GM19324 (cell line): ENCODE measurements around the gene ST6GALNAC2.

Experiments
- ATAC-seq: cut with Tn5 transposase; IDR thresholded peaks from one replicate; pipeline ENCODE4 v1.9.1; 2021; ENCODE audit warnings: mild to moderate bottlenecking, moderate library complexity; ENCODE audit not compliant: unreplicated experiment, low FRiP score

The ST6GALNAC2 gene

GRCh38 chr17:76558198-76559095, 27.2 kb downstream of the ST6GALNAC2 start:
- ATAC-seq = no peak

- peak; percentile 82 for ATAC-seq
Measured at GRCh38 chr17:76557368-76558197, 28.1 kb downstream of the ST6GALNAC2 start.

GRCh38 chr17:76556765-76557367, 28.8 kb downstream of the ST6GALNAC2 start:
- ATAC-seq = peak; percentile 22

- ATAC-seq = no peak
Measured at GRCh38 chr17:76554131-76554530, 31.5 kb downstream of the ST6GALNAC2 start.

GRCh38 chr17:76553178-76553908, 32.3 kb downstream of the ST6GALNAC2 start:
- no peak for ATAC-seq

GRCh38 chr17:76551685-76552084, 34.0 kb downstream of the ST6GALNAC2 start:
- no peak for ATAC-seq

- ATAC-seq = no peak
Measured at GRCh38 chr17:76550712-76551615, 34.7 kb downstream of the ST6GALNAC2 start.

- ATAC-seq = no peak
Measured at GRCh38 chr17:76549539-76549938, 36.1 kb downstream of the ST6GALNAC2 start.

- no peak for ATAC-seq
Measured at GRCh38 chr17:76549215-76549518, 36.5 kb downstream of the ST6GALNAC2 start.

- no peak for ATAC-seq
Measured at GRCh38 chr17:76548378-76549214, 37.1 kb downstream of the ST6GALNAC2 start.

- ATAC-seq = no peak
Measured at GRCh38 chr17:76547642-76548202, 37.9 kb downstream of the ST6GALNAC2 start.

GRCh38 chr17:76547183-76547641, 38.4 kb downstream of the ST6GALNAC2 start:
- ATAC-seq = no peak

GRCh38 chr17:76546556-76547182, 39.0 kb downstream of the ST6GALNAC2 start:
- no peak for ATAC-seq

GRCh38 chr17:76545918-76546555, 39.6 kb downstream of the ST6GALNAC2 start:
- ATAC-seq = no peak

GRCh38 chr17:76544546-76545365, 40.9 kb downstream of the ST6GALNAC2 start:
- ATAC-seq = no peak

GRCh38 chr17:76543826-76544545, 41.7 kb downstream of the ST6GALNAC2 start:
- no peak for ATAC-seq
